DMS53 (cell line): ENCODE data around the gene PJA1.

Experiments
- DNase-seq: peaks from one replicate; lab custom pipeline; 2025; lab: John Stamatoyannopoulos, UW

PJA1 gene

DNA sequence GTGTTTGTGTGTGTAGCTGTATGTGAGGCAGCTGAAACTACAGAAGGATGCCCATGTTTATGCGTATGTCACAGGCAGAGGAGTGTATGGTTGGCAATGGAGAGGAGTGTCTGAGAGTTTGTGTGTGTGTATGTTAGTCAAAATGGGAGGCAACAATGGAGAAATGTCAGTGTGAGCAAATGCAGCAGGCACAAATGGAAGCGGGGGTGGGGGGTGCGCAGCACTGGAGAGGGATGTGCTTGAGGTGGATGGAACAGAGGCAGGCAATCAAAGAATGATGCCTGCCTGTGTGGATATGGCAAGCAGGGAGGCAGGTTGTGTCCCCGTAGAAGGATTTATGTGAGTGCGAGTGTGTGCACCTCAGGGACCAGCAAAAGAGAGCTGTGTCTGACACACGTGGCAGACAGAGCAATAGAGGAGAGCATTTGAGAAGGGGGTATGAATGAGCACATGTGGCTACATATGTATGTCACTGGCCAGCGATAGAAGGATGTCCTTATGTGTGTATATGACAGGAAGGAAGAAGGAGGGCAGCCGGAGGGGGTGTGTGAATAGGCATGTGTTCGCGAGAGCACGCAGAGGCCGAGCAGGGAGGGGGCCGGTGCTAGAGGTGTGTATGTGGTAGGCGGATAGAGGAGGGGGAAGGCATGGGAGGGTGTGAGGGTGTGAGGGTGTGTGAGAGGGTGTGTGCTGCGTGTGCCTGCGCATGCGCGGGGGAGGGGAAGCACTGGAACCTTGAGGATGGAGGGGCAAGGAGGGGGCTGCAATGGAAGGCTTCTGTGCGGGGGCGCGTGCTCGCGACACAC is 1.1 kb downstream of the PJA1 start:
- peak; percentile 63 for DNase-seq

DNA sequence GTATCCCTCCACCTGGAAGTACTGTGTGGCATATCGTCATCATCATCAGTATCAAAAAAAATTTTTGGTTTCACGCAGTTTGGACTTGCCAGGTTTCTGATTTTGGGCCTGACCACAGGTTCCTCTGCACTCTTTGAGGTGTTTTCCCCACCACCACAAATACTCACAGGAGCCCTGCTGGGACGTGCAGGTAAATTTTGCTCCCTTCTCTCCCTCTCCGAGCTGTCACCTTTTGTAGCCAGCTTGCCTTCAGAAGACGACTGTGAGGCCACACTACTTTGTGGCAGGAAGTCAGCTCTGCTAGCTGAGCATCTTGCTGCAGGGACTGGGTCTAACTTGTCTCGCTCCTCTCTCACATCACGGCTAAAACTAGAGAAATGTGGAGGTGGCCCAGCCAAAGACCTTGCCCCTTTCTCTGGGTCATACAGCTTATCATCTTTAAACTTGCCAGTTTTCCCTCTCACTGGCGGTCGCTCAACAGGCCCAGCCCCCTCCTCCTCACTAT is 2.8 kb downstream of the PJA1 start:
- DNase-seq: no peak

- no peak for DNase-seq
These were observed 3.4 kb downstream of the PJA1 start for GRCh38 chrX:69161786-69162349.

DNA sequence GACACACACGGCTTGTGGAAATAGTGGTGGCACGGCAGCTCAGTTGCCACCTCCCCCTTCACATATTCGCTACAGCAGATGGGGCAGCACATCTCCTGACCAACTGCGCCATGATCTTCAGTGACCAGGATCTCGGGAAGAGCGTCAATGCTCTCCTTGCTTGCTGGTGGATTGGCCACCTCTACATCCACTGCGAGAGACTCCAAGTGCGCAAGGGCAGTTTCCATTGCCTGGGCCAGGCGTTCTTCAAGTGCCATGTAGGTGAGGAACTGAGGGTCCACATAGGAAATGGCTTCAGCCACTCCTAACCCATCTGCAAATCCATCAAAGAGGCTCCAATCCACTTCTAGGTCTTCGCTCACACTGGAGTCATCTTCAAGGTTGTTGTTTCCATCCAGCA is 3.9 kb downstream of the PJA1 start:
- DNase-seq: no peak

- DNase-seq: peak; percentile 69
These were observed 6.9 kb downstream of the PJA1 start for GRCh38 chrX:69158166-69158980.

GRCh38 chrX:69156638-69157037 is 8.6 kb downstream of the PJA1 start:
- no peak for DNase-seq

- DNase-seq: no peak
These were observed 9.3 kb downstream of the PJA1 start for GRCh38 chrX:69155786-69156520.

GRCh38 chrX:69154051-69154450 is 11.2 kb downstream of the PJA1 start:
- DNase-seq: no peak

DNA sequence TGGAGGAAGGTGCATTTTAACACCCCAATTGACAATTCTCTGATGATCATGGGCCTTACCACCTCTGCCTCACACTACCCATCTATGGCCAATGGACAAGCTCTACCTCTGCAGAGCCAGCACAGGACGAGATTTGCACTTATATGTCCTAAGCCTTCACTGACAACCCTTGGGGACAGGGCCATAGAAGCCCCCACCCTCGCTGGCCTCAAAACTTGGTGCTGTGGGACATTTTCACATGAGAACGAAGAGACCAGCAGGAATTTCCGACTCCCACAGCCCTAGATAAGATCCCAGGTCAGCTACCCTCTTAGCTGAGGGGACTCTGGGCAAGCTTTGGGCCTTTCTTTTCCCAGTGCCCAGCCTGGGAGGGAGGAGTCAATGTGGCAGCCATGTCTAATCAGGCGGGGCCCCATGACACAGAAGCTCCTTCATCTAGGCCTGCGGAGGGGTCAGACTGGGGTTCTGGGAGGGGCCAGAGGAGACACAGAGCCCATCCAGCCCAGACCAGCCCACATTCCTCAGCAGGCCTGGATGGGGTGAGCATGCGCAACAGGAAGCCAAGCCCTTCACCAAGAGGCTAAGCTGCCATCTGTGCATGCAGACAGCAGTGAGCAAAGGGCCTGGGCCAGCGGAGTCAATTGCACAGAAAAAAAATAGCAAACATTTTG is 12.1 kb downstream of the PJA1 start:
- DNase-seq: no peak

GRCh38 chrX:69152417-69152841 is 12.8 kb downstream of the PJA1 start:
- peak; percentile 94 for DNase-seq

- no peak for DNase-seq
These were observed 13.4 kb downstream of the PJA1 start for GRCh38 chrX:69151866-69152284.

DNA sequence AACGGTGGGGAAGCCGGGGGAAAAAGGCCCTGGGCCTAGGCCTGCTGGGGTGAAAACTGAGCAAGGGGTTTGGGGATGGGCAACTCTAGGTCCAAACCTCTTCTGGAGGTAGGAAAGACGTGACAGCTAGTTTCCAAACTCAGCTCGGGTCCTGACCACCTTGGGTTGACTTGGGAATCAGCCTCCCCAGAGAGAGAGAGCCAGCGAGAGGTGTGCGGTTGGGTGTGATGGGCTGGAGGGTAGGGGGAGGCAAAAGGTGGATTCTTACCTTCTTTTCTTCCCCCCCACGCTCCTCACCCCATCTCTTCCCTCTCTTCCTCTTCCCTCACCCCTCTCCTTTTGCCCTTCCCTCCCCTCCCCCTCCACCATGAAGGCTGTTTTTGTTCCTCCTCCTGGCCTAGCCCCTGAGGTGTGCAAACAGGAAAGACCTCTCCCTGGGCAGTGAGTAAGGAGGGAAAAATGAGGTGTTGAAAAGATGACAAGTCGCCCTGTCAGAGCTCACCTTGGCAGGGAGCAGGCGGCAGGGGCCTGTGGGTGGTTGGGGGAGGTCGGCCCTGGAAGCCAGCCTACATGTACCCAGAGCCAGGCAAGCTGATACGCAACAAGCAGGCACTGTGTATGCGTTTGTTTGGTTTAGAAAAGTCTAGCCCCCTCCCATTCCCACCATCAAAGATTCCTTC is 14.8 kb downstream of the PJA1 start:
- no peak for DNase-seq

DNA sequence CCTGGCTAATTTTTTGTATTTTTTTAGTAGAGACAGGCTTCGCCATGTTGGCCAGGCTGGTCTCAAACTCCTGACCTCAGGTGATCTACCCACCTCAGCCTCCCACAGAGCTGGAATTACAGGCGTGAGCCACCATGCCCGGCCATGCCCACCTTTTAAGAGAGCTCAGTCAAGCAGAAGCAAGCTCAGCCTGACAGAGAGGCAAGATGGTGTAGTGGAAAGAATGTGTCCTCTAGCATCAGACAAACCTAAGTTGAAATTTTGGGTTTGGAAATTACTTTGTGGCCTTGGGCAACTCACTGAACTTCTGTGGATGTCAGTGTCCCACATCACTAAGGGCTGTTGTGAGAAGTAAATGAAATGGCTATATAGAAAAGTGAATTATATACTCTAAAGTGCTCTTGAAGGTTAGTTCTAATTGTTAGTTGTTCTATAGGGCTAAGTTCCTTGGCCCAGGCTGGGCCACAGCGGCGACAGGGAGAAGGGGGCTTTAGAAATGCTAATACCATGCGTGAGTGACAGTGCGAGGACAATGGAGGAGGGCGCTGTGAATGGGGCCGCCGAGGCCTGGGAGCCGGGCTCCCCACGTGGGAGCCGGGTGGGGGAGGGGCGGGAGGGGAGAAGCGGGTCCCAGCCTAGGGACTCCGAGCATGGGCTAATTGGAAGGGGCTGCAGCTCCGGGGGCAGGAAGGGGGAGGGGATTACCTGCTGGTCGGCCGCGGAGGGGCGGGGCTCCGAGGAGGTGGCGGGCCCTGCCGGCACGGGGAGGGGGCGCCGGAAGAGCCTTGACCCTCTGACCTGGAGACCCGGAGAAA is 15.6 kb downstream of the PJA1 start:
- DNase-seq: no peak

DNA sequence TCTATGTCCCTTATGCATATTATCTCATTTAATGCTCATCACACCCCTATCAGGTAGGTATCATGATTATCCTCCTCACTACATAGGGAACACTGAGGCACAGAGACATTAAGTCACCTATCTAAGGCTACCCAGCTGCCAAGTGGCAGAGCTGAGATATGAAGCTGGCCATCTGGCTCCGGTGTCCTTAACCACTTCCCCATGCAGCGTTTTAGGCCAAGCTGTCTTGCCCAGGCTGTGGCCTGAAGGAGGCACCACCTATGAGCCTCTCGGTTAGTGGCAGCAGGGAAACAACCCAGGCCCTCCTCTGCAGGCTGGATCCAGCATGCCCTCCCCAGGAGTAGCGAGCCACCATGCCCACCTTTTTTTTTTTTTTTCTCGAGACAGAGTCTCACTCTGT is 16.3 kb downstream of the PJA1 start:
- no peak for DNase-seq

DNA sequence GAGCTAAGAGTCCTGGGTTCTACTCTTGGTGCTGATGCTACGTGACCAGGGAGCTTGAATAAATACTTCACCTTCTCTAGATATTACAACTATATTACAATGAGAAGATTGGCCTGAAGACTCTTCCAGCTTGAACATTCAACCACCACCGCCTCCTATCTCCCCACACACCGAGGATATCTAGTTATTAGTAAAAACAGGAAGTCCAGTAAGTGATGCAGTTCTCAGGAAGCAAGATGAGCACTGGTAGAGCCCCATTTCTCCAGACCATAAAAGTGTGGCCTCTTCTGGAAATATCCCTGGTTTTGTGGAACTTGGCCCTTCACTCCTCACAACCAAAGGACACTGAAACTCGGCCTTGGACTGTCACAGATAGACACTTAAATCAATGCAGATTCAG is 18.5 kb downstream of the PJA1 start:
- no peak for DNase-seq

- no peak for DNase-seq
These were observed 19.5 kb downstream of the PJA1 start for GRCh38 chrX:69145714-69146113.

DNA sequence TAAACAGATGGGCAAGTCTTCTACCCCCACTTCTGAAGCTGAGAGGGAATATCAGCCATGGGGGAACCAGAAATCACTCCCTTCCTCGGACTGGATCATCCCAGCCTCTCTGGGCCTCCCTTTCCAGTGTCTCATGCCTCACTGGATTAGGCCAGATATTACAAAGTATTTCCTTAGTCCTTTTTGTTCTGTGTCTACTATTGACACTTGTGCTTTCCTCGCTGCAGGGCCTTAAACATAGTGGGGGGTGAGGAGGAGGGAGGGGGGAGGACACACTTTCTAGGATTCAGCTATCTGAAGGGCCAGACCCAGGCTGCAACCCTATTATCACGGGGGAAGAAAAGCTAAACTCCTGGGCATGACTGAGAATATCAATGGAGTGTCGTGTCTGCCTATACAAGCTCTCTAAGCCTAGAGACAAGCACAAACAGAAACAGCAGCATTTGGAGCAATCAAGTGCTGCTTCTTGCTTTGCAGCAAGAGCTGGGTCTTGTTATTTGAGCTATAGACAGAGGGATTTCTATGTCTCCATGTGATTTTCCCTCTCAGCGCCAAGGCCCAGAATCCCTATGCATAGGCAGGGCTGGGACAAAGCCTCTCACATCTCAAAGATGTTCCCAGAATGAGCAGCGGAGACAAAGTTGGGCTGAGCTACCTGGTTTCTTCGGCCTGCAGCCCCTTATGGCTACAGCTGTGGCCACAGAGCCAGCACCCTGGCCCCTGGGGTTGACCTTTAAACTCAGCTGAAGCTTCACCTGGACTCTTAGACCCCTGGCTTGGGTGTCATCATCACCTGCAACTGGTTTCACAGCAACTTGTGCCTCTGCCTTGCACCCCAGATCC is 20.2 kb downstream of the PJA1 start:
- no peak for DNase-seq

DNA sequence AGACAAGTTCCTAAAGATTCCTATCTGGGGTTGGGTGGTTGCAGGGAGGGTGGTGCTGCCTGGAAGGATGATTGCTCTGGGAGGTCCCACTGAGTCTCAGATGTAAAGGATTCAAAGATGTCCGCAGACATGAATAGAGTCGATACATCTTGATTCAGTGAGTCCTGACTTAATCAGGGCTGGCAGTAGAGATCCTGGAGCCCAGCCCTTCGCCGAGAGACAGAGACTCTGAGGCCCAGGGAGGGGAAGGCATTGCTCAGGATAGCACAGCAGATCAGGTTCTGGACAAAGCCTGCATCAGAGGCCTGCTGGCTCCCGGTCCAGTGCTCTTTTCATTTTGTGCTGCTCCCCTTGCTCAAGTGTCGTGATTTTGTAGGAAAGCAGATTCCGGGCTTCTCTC is 21.7 kb downstream of the PJA1 start:
- DNase-seq: no peak
